ENCODE data around the gene HCN1. TPM values are rescaled to one million over a fixed set of nuclear protein-coding genes. Genes with fewer than 3 reads are reported as not detected.

HCN1 gene
- total and polyA plus RNA-seq, 2 of the 8 experiments (the other 6 are each of a cell fraction or from before 2014, with no cell fraction given) = 1.1 to 6.7 TPM

- ChIA-PET CTCF (ENCODE audit: partially characterized antibody) (no interaction called here), POLR2A (ENCODE audit: partially characterized antibody) (no interaction called here)
- Histone ChIP-seq H4K91ac (replicated peaks; ENCODE audit: insufficient read length, low read length) (no peak overlapping the region), H2BK15ac (ENCODE audit: low read length) (no peak overlapping the region), H3K56ac (replicated peaks; ENCODE audit: insufficient read length, low read depth, low read length) (no peak overlapping the region), H3K27ac (ENCODE audit: low read depth, low read length) (no peak overlapping the region), H2AK5ac (ENCODE audit: low read depth, low read length) (no peak overlapping the region), H2BK5ac (ENCODE audit: low read depth, low read length) (no peak overlapping the region), H3K23ac (ENCODE audit: insufficient read length) (no peak overlapping the region), H3K9ac (replicated peaks in 1 of 4; ENCODE audit: extremely low read depth in 1 of 4, low read depth in 3 of 4, low read length in 3 of 4) (no peak overlapping the region), H4K20me1 (replicated peaks in 1 of 2; ENCODE audit: control insufficient read depth in 1 of 2, insufficient read depth in 2 of 2, low read length in 2 of 2) (no peaks in the 10 kb centered on the region), H4K5ac (ENCODE audit: insufficient read length, low read depth, low read length) (no peak overlapping the region), H4K8ac (ENCODE audit: extremely low read depth, insufficient read depth, low read length) (no peak overlapping the region), H3K27me3 (replicated peaks in 1 of 4; ENCODE audit: control insufficient read depth in 3 of 4, extremely low read depth in 1 of 4, insufficient read depth in 3 of 4, low read length in 3 of 4) (no peaks in the 10 kb centered on the region), H2BK120ac (replicated peaks; ENCODE audit: low read depth, low read length) (no peak overlapping the region), H2BK20ac (ENCODE audit: low read length) (no peak overlapping the region), H3K4me3 (ENCODE audit: extremely low read depth in 1 of 4, insufficient read depth in 2 of 4, low read depth in 3 of 4, low read length in 4 of 4) (no peak overlapping the region), H3K4ac (replicated peaks; ENCODE audit: insufficient read length, low read depth, low read length) (no peak overlapping the region), H2BK12ac (ENCODE audit: low read depth, low read length) (no peak overlapping the region), H3K36me3 (ENCODE audit: control insufficient read depth in 2 of 4, insufficient read depth in 4 of 4, low read length in 3 of 4) (no peaks in the 10 kb centered on the region), H3K14ac (ENCODE audit: insufficient read length) (no peak overlapping the region), H3K18ac (ENCODE audit: extremely low read depth, low read length) (no peak overlapping the region), H2AFZ (ENCODE audit: low read length) (no peak overlapping the region), H3K23me2 (ENCODE audit: low read depth, low read length) (no peaks in the 10 kb centered on the region), H3K79me1 (ENCODE audit: low read depth, low read length) (no peaks in the 10 kb centered on the region), H3K9me3 (ENCODE audit: insufficient read depth in 2 of 2, low read depth in 1 of 2, low read length in 1 of 2) (no peaks in the 10 kb centered on the region), H3K4me1 (replicated peaks in 1 of 4; ENCODE audit: control insufficient read depth in 3 of 4, insufficient read depth in 4 of 4, low read length in 3 of 4) (no peaks in the 10 kb centered on the region), H3K79me2 (ENCODE audit: control insufficient read depth in 1 of 2, insufficient read depth in 2 of 2, low read length in 2 of 2) (no peaks in the 10 kb centered on the region), H3K4me2 (ENCODE audit: insufficient read depth in 1 of 2, low read depth in 2 of 2, low read length in 2 of 2) (no peak overlapping the region)
- DNase-seq (ENCODE audit: low read depth in 1 of 2, low spot score in 2 of 2) = no peak
- no peak for TF ChIP-seq RNF2 (IDR thresholded peaks at IDR 0.05; ENCODE audit: borderline replicate concordance, low read depth, low read length, missing control alignments, poor library complexity, severe bottlenecking)
- no peak for TF ChIP-seq NRF1 (IDR thresholded peaks at IDR 0.05; ENCODE audit: low read depth, low read length)
- FAIRE-seq = no peak
- 77% methylated on average over 1 of the region's 1 CpG; no CpG with 5 or more reads in 1 of the 2 experiments for WGBS, 2 experiments (ENCODE audit: extremely low coverage in 1 of 2, insufficient coverage in 1 of 2, insufficient read length in 1 of 2, insufficient replicate concordance in 2 of 2, low coverage in 1 of 2, low lambda C conversion rate in 2 of 2, missing lambda C conversion rate in 1 of 2)
These were observed 183.7 kb downstream of the HCN1 start for GRCh38 chr5:45512521-45512920.

Measured in H1 (cell line).